A673 (cell line): ENCODE results near the gene NCOR2.

Experiments used
- CTCF ChIP-seq: fragments of 300-800, 200-600 bp; sonication (generic); conservative IDR thresholded peaks from 2 replicates; pipeline ENCODE4 v1.5.1; 2017; ENCODE audit warnings: low read depth, mild to moderate bottlenecking, antibody characterized with exemption, low read length, moderate library complexity, mixed read lengths
- EZH2 ChIP-seq: fragments of 200-600 bp; sonication (generic); IDR thresholded peaks from 2 replicates; pipeline ENCODE4 v1.6.1; 2017; ENCODE audit warnings: borderline replicate concordance, low read depth, mild to moderate bottlenecking, mixed read lengths, antibody characterized with exemption, low read length; ENCODE audit not compliant: poor library complexity, severe bottlenecking

DNA sequence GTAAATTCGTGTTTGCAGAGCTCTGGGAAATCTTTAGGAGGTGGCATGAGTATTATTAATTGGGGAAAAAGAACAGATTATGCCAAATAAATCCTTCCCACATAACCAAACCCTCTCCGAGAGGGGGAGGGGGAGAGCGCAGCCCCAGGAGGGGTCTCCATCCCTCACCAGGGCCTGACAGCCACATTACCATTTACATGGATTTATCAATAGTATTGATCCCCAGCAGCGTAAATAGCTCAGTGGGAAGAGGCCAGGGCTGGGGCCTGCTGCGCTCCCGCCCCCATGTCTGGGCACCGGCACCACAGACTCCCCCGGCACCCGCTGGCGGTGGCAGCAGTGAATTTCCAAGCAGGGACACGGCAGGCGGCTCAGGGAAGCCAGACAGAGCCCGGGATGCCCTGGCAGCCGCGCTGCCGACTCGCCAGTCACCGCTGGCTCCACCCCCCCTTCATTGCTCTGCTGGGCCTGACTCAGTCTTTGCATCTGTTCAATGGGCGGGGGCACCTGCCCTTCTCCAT is 2.4 kb downstream of the NCOR2 start:
- no peak for TF ChIP-seq CTCF
- no peak for TF ChIP-seq EZH2
